LNCaP clone FGC (cell line): ENCODE data around the gene DOK5.
"Not testable (repeated sequence)": the region's sequence is repeated elsewhere in the genome, so short reads cannot be mapped to it uniquely, and the experiment has no call there.

Experiments used
- DNase-seq: peaks from one replicate; pipeline ENCODE4 v3.0.0-alpha.2; 2011; ENCODE audit warnings: low read depth
- H3K4me3 ChIP-seq: 2 replicates; pipeline ENCODE4 v1.5.1; 2011; ENCODE audit warnings: mild to moderate bottlenecking, low read depth, low read length, control low read depth
- CTCF ChIP-seq: IDR thresholded peaks from 2 replicates; pipeline ENCODE4 v1.5.1; 2012; ENCODE audit warnings: mild to moderate bottlenecking; ENCODE audit not compliant: control insufficient read depth, insufficient read depth; ENCODE audit errors: extremely low read depth

The DOK5 gene

GRCh38 chr20:54476169-54477009 lies 996 bp downstream of the DOK5 start:
- TF ChIP-seq CTCF = no peak

DNA sequence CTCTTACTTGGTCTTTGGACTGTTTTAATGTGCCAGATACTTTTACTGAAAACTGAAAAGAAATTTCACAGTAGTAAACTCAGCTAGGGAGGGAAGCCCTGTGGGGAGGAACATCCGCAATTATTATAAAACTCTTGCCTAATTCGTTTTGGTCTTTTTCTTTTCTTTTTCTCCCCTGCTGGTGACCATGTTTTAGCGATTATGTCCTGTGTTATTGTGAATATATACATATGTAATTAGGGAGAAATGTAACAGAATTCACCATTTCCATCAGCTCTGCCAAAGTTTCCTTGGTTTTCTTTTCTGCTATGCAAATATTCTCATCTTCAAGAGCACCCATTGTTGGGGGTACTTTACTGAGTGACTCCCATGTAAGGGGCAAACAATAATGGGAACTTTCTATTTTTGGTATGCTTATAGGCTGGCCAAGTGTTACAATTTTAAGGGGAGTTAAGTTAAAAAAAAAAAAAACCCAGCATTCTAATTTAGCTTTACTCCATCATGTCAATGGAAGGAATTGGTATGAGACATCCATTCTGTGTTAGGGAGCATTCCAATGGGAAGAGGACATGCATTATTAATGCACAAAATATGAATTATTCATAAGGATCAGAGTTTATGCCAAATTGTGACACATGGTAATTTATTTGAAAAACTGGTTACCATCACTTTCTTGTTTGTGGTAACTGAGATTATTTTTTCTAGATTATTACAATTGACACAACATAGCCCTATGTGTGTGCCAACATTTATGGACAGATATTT lies 2.0 kb downstream of the DOK5 start:
- no peak overlapping the region for H3K4me3 ChIP-seq
- no peak for DNase-seq
- TF ChIP-seq CTCF = no peak

More at GRCh38 chr20:54476169-54477009, 996 bp downstream of the DOK5 start:
- no peak for DNase-seq
- peak overlapping the region; percentile 39; the same call in 1 of the 2 replicates for H3K4me3 ChIP-seq

- H3K4me3 ChIP-seq = no peak overlapping the region
- DNase-seq = no peak
- TF ChIP-seq CTCF = peak; percentile 42
These were observed 3.9 kb downstream of the DOK5 start for GRCh38 chr20:54479138-54479906.

DNA sequence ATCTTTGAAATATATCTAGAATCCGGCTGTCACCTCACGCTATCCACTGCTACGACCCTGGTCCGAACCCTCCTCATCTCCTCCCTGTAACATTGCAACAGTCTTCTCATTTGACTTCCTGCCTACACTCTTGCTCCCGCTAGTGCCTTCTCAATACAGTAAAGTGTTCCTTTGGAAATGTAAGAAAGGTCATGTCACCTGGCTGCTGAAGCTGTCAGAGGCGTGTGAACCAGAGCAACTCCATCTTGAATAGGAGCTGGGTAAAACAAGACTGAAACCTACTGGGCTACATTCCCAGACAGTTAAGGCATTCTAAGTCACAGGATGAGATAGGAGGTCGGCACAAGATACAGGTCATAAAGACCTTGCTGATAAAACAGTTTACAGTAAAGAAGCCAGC lies 4.5 kb downstream of the DOK5 start:
- not testable (repeated sequence) for DNase-seq, H3K4me3 ChIP-seq

- no peak for TF ChIP-seq CTCF
- DNase-seq = no peak
- no peak overlapping the region for H3K4me3 ChIP-seq
These were observed 6.0 kb downstream of the DOK5 start for GRCh38 chr20:54481442-54481841.

DNA sequence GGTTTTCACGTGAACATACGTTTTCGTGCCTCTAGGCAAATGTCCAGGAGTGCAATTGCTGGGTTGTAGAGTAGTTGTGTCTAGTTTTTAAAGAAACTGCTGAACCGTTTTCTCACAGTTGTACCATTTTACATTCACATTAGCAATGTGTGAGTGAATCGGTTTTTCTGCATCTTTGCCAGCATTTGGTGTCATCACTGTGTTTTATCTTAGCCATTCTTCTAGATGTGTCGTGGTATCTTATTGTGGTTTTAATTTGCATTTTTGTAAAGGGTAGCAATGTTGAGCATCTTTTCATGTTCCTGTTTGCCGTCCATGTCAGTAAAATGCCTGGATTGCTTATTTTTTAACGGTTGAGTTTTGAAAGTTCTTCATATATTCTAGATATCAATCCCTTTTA lies 10.2 kb downstream of the DOK5 start:
- no peak for TF ChIP-seq CTCF
- no peak for DNase-seq
- no peak overlapping the region for H3K4me3 ChIP-seq

- H3K4me3 ChIP-seq = no peak overlapping the region
- no peak for TF ChIP-seq CTCF
- no peak for DNase-seq
These were observed 11.2 kb downstream of the DOK5 start for GRCh38 chr20:54486585-54486984.
